PFSK-1 (cell line): Measurements from ENCODE around the gene GABBR1.

Experiments used
- FOXP2 ChIP-seq: optimal IDR thresholded peaks from 2 replicates; pipeline ENCODE3; 2011; ENCODE audit warnings: borderline replicate concordance, control low read depth, inconsistent platforms; ENCODE audit not compliant: insufficient read depth; ENCODE audit errors: extremely low read length, extremely low read depth
- POLR2AphosphoS5 ChIP-seq: IDR thresholded peaks from 2 replicates; pipeline ENCODE4 v1.6.1; 2012; ENCODE audit warnings: low read depth, mild to moderate bottlenecking, control low read depth, low read length, moderate library complexity
- SIN3A ChIP-seq: IDR thresholded peaks from 2 replicates; pipeline ENCODE4 v1.6.1; 2012; ENCODE audit warnings: mild to moderate bottlenecking, low read length, moderate library complexity, borderline replicate concordance; ENCODE audit not compliant: insufficient read depth
- TAF1 ChIP-seq: IDR thresholded peaks from 2 replicates; pipeline ENCODE4 v1.6.1; 2012; ENCODE audit warnings: low read length, control low read depth, borderline replicate concordance; ENCODE audit not compliant: insufficient read depth
- TF ChIP-seq, protein P1 (sequence below), 2 experiments: IDR thresholded peaks; 2 replicates each; pipeline versions ENCODE4 v1.6.1 to v1.8.0; 2011 to 2012; ENCODE audit warnings: low read depth in 2 of 2, low read length in 2 of 2, control low read depth in 1 of 2, inconsistent platforms in 1 of 2, mild to moderate bottlenecking in 1 of 2, moderate library complexity in 1 of 2; ENCODE audit not compliant: insufficient read depth in 1 of 2

The GABBR1 gene

DNA sequence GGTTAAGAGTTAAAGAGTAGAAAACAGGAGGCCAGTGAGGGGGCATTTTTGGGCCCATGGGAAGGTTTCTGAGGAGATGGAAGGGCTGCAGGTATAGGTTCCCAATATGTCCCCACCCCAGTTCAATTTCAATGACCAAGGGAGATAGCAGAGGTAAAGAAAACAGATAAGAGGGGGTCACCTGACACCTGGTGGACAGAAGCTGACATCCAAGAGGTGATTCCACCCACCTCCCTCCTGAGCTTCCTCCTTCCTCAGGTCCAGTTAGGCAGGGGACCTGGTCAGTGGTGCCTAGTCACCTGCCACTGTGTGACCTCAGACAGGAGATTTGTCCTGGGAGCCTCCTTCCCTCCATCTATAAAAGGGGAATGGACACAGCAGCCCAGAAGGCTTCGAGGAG, 115.7 kb downstream of the GABBR1 start:
- TF ChIP-seq, protein P1, sequence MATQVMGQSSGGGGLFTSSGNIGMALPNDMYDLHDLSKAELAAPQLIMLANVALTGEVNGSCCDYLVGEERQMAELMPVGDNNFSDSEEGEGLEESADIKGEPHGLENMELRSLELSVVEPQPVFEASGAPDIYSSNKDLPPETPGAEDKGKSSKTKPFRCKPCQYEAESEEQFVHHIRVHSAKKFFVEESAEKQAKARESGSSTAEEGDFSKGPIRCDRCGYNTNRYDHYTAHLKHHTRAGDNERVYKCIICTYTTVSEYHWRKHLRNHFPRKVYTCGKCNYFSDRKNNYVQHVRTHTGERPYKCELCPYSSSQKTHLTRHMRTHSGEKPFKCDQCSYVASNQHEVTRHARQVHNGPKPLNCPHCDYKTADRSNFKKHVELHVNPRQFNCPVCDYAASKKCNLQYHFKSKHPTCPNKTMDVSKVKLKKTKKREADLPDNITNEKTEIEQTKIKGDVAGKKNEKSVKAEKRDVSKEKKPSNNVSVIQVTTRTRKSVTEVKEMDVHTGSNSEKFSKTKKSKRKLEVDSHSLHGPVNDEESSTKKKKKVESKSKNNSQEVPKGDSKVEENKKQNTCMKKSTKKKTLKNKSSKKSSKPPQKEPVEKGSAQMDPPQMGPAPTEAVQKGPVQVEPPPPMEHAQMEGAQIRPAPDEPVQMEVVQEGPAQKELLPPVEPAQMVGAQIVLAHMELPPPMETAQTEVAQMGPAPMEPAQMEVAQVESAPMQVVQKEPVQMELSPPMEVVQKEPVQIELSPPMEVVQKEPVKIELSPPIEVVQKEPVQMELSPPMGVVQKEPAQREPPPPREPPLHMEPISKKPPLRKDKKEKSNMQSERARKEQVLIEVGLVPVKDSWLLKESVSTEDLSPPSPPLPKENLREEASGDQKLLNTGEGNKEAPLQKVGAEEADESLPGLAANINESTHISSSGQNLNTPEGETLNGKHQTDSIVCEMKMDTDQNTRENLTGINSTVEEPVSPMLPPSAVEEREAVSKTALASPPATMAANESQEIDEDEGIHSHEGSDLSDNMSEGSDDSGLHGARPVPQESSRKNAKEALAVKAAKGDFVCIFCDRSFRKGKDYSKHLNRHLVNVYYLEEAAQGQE (IDR thresholded peaks at IDR 0.05; ENCODE audit: insufficient read depth in 1 of 2, low read depth in 2 of 2, low read length in 2 of 2) = no peak
- TF ChIP-seq SIN3A (no peak), POLR2AphosphoS5 (no peak), TAF1 (no peak), FOXP2 (no peak)

- TF ChIP-seq, protein P1 (IDR thresholded peaks at IDR 0.05; ENCODE audit: insufficient read depth in 1 of 2, low read depth in 2 of 2, low read length in 2 of 2) = no peak
Measured at GRCh38 chr6:29516108-29516507, 116.9 kb downstream of the GABBR1 start.

- no peak for TF ChIP-seq TAF1
Measured at GRCh38 chr6:29510746-29511300, 122.2 kb downstream of the GABBR1 start.

GRCh38 chr6:29510202-29510601, 122.8 kb downstream of the GABBR1 start:
- TF ChIP-seq POLR2AphosphoS5 = no peak
- no peak for TF ChIP-seq TAF1
- TF ChIP-seq SIN3A = no peak
- no peak for TF ChIP-seq FOXP2
- TF ChIP-seq, protein P1 (IDR thresholded peaks at IDR 0.05; ENCODE audit: insufficient read depth in 1 of 2, low read depth in 2 of 2, low read length in 2 of 2) = no peak
